A549 (cell line): ENCODE data around the gene ITPRIP. TPM values are rescaled to one million over a fixed set of nuclear protein-coding genes. Genes with fewer than 3 reads are reported as not detected.

Experiments
- ATAC-seq, 2 experiments: fragments of 200-7000 bp in 1 of 2; fragments of >200 bp in 1 of 2; cut with Nextera tagmentation in 1 of 2; cut with Tn5 transposase in 1 of 2; 3 replicates each; pipeline versions ENCODE4 v1.8.0 to v1.9.1; 2018 to 2020; ENCODE audit warnings: mild to moderate bottlenecking in 1 of 2, moderate library complexity in 1 of 2
- CTCF ChIA-PET: fragments of 300-600 bp; sonication (Branson Sonifier 250); formaldehyde crosslinking; extraction: SDS; loops from one replicate; lab custom pipeline; 2021; ENCODE audit warnings: antibody characterized with exemption, inconsistent platforms; lab: Yijun Ruan, JAX
- POLR2A ChIA-PET: fragments of 350-600 bp; formaldehyde crosslinking; extraction: SDS; loops from one replicate; lab custom pipeline; 2021; ENCODE audit warnings: antibody characterized with exemption, inconsistent platforms; lab: Yijun Ruan, JAX
- DNase-seq, 2 experiments: peaks; one replicate each; pipeline versions ENCODE4 v3.0.0 to v3.0.0-alpha.2; 2011 to 2016; ENCODE audit warnings: low read depth in 1 of 2, low spot score in 1 of 2
- FAIRE-seq: peaks from 2 replicates; lab custom pipeline; 2011; peaks lifted over from hg19 to GRCh38; lab: Jason Lieb, UNC
- H3K27ac ChIP-seq, 2 experiments: fragments of >200 bp; sonication (Bioruptor Twin); formaldehyde crosslinking; 3 replicates each; pipeline ENCODE4 v1.5.1; 2016 to 2017
- H3K4me1 ChIP-seq: fragments of >200 bp; sonication (Bioruptor Twin); formaldehyde crosslinking; 3 replicates; pipeline ENCODE4 v1.6.1; 2016
- H3K4me2 ChIP-seq: fragments of >200 bp; sonication (Bioruptor Twin); formaldehyde crosslinking; 3 replicates; pipeline ENCODE4 v1.6.1; 2016
- H3K4me3 ChIP-seq: fragments of >200 bp; sonication (Bioruptor Twin); formaldehyde crosslinking; 3 replicates; pipeline ENCODE4 v1.5.1; 2016
- H3K9me3 ChIP-seq: fragments of >200 bp; sonication (Bioruptor Twin); formaldehyde crosslinking; 3 replicates; pipeline ENCODE4 v1.6.1; 2016
- CBX2 ChIP-seq: fragments of 200-600 bp; sonication (generic); IDR thresholded peaks from 2 replicates; pipeline ENCODE4 v1.6.1; 2016; ENCODE audit warnings: low read depth, mild to moderate bottlenecking, borderline replicate concordance
- CEBPB ChIP-seq, 2 experiments: fragments of >200 bp in 1 of 2; sonication (Bioruptor Twin) in 1 of 2; formaldehyde crosslinking in 1 of 2; IDR thresholded peaks; 2 replicates each; pipeline ENCODE4 v1.6.1; 2012 to 2016
- CHD4 ChIP-seq: fragments of 200-600 bp; sonication (generic); IDR thresholded peaks from 2 replicates; pipeline ENCODE4 v1.6.1; 2016; ENCODE audit warnings: antibody characterized with exemption, mild to moderate bottlenecking, borderline replicate concordance
- EP300 ChIP-seq, 2 experiments: fragments of >200 bp; sonication (Bioruptor Twin); formaldehyde crosslinking; IDR thresholded peaks; 2 replicates in 1 of 2; 3 replicates in 1 of 2; pipeline ENCODE4 v1.6.1; 2016 to 2017
- ESRRA ChIP-seq: fragments of 150-350 bp; IDR thresholded peaks from 2 replicates; pipeline ENCODE4 v1.6.1; 2014; ENCODE audit warnings: mild to moderate bottlenecking, low read length, borderline replicate concordance
- FOSL2 ChIP-seq, 2 experiments: fragments of 450-650 bp in 1 of 2; fragments of >200 bp in 1 of 2; sonication (Bioruptor Twin) in 1 of 2; formaldehyde crosslinking; IDR thresholded peaks; 2 replicates each; pipeline versions ENCODE4 v1.5.0 to v1.6.1; 2016 to 2020; ENCODE audit warnings: mild to moderate bottlenecking in 1 of 2, moderate library complexity in 1 of 2
- HDAC2 ChIP-seq: fragments of 200-600 bp; sonication (generic); IDR thresholded peaks from 2 replicates; pipeline ENCODE4 v1.6.1; 2016
- HEYL ChIP-seq: fragments of 250-450 bp; sonication (Bioruptor Pico); IDR thresholded peaks from 2 replicates; pipeline ENCODE4 v1.8.0; 2021; ENCODE audit warnings: mild to moderate bottlenecking, moderate library complexity
- JUN ChIP-seq, 2 experiments: fragments of >200 bp; sonication (Bioruptor Twin); formaldehyde crosslinking; IDR thresholded peaks; 2 replicates in 1 of 2; 3 replicates in 1 of 2; pipeline ENCODE4 v1.6.1; 2016 to 2017
- KDM5A ChIP-seq: fragments of 200-600 bp; sonication (generic); IDR thresholded peaks from 2 replicates; pipeline ENCODE4 v1.6.1; 2016; ENCODE audit warnings: antibody characterized with exemption, mild to moderate bottlenecking
- MAFK ChIP-seq: fragments of 450-650 bp; IDR thresholded peaks from 2 replicates; pipeline ENCODE4 v1.6.1; 2014; ENCODE audit not compliant: partially characterized antibody
- MAZ ChIP-seq: fragments of 150-350 bp; IDR thresholded peaks from 2 replicates; pipeline ENCODE4 v1.6.1; 2014; ENCODE audit warnings: antibody characterized with exemption, low read depth, low read length, borderline replicate concordance
- MYC ChIP-seq: IDR thresholded peaks from 2 replicates; pipeline ENCODE4 v1.6.1; 2012; ENCODE audit warnings: mild to moderate bottlenecking, inconsistent platforms, low read length, improper control_type of control experiment, borderline replicate concordance
- NFE2L2 ChIP-seq: fragments of 150-350 bp; conservative IDR thresholded peaks from 2 replicates; pipeline ENCODE4 v1.6.1; 2014; ENCODE audit warnings: low read length
- PHF8 ChIP-seq: fragments of 200-600 bp; sonication (generic); IDR thresholded peaks from 2 replicates; pipeline ENCODE4 v1.6.1; 2016; ENCODE audit warnings: low read depth, mild to moderate bottlenecking, antibody characterized with exemption, moderate library complexity, borderline replicate concordance
- POLR2A ChIP-seq: IDR thresholded peaks from 2 replicates; pipeline ENCODE4 v1.6.1; 2012; ENCODE audit warnings: mild to moderate bottlenecking, low read length
- POLR2AphosphoS2 ChIP-seq: conservative IDR thresholded peaks from 2 replicates; pipeline ENCODE4 v1.6.1; 2012; ENCODE audit warnings: low read length, improper control_type of control experiment, inconsistent platforms
- RCOR1 ChIP-seq: fragments of 150-350 bp; IDR thresholded peaks from 2 replicates; pipeline ENCODE4 v1.6.1; 2014; ENCODE audit warnings: antibody characterized with exemption, low read length, low read depth
- RNF2 ChIP-seq: fragments of 200-600 bp; sonication (generic); IDR thresholded peaks from 2 replicates; pipeline ENCODE4 v1.6.1; 2016; ENCODE audit warnings: low read depth, mild to moderate bottlenecking, antibody characterized with exemption, moderate library complexity, borderline replicate concordance
- SMC3 ChIP-seq: fragments of >200 bp; sonication (Bioruptor Twin); formaldehyde crosslinking; IDR thresholded peaks from 3 replicates; pipeline ENCODE4 v1.6.1; 2018; ENCODE audit warnings: inconsistent platforms
- TFCP2L1 ChIP-seq: fragments of 250-450 bp; sonication (Bioruptor Pico); IDR thresholded peaks from 2 replicates; pipeline ENCODE4 v1.5.0; 2021; ENCODE audit warnings: mild to moderate bottlenecking
- TP53 ChIP-seq: fragments of 250-450 bp; sonication (Bioruptor Pico); IDR thresholded peaks from 2 replicates; pipeline ENCODE4 v1.5.0; 2021; ENCODE audit warnings: mild to moderate bottlenecking, moderate library complexity
- ZC3H11A ChIP-seq: fragments of 450-650 bp; IDR thresholded peaks from 2 replicates; pipeline ENCODE4 v1.6.1; 2014; ENCODE audit warnings: antibody characterized with exemption, mild to moderate bottlenecking
- ZFP36 ChIP-seq: fragments of 450-650 bp; IDR thresholded peaks from 2 replicates; pipeline ENCODE4 v1.6.1; 2014; ENCODE audit warnings: borderline replicate concordance; ENCODE audit not compliant: partially characterized antibody
- ZNF302 ChIP-seq: fragments of 250-450 bp; sonication (Bioruptor Pico); IDR thresholded peaks from 2 replicates; pipeline ENCODE4 v1.9.0; 2021; ENCODE audit warnings: inconsistent platforms, mild to moderate bottlenecking, moderate library complexity
- WGBS: methylation state at CpG from one replicate; pipeline ENCODE4 v1.1.6; 2017; ENCODE audit errors: missing lambda C conversion rate; 5-methylcytosine and 5-hydroxymethylcytosine counted together
- polyA plus RNA-seq, 4 experiments: library from polyadenylated mRNA; depleted of rRNA in 3 of 4; stranded (reverse); fragments of >200 nt; fragmentation: RNase III in 1 of 4; extraction: RNeasy Plus Mini Kit Qiagen cat#74134 plus additional on column Dnase treatment in 1 of 4; gene quantifications; 2 replicates in 3 of 4; 3 replicates in 1 of 4; pipeline ENCODE4 v1.2.3, GENCODE V29; 2011 to 2017
- TF ChIP-seq, protein P1 (sequence below): fragments of 250-450 bp; sonication (Bioruptor Pico); IDR thresholded peaks from 2 replicates; pipeline ENCODE4 v1.5.0; 2021; ENCODE audit warnings: mild to moderate bottlenecking, moderate library complexity, borderline replicate concordance
- TF ChIP-seq, protein P2 (sequence below): fragments of 250-450 bp; sonication (Bioruptor Pico); IDR thresholded peaks from 2 replicates; pipeline ENCODE4 v1.5.0; 2020; ENCODE audit warnings: low read depth, mild to moderate bottlenecking, moderate library complexity
- TF ChIP-seq, protein P3 (sequence below): IDR thresholded peaks from 2 replicates; pipeline ENCODE4 v1.6.1; 2012
- TF ChIP-seq, protein P4 (sequence below): fragments of 450-650 bp; IDR thresholded peaks from 2 replicates; pipeline ENCODE4 v1.6.1; 2014; ENCODE audit warnings: antibody characterized with exemption
- TF ChIP-seq, protein P5 (sequence below): IDR thresholded peaks from 2 replicates; pipeline ENCODE4 v1.6.1; 2012
- TF ChIP-seq, protein P6 (sequence below): fragments of >200 bp; sonication (Bioruptor Twin); formaldehyde crosslinking; IDR thresholded peaks from 2 replicates; pipeline ENCODE4 v1.6.1; 2016
- TF ChIP-seq, protein P7 (sequence below): IDR thresholded peaks from 2 replicates; pipeline ENCODE4 v1.6.1; 2012; ENCODE audit warnings: low read depth, borderline replicate concordance

Gene ITPRIP
- polyA plus RNA-seq, 2 of the 4 experiments (the other 2 are of a cell fraction): 14.8 to 21.0 TPM

DNA sequence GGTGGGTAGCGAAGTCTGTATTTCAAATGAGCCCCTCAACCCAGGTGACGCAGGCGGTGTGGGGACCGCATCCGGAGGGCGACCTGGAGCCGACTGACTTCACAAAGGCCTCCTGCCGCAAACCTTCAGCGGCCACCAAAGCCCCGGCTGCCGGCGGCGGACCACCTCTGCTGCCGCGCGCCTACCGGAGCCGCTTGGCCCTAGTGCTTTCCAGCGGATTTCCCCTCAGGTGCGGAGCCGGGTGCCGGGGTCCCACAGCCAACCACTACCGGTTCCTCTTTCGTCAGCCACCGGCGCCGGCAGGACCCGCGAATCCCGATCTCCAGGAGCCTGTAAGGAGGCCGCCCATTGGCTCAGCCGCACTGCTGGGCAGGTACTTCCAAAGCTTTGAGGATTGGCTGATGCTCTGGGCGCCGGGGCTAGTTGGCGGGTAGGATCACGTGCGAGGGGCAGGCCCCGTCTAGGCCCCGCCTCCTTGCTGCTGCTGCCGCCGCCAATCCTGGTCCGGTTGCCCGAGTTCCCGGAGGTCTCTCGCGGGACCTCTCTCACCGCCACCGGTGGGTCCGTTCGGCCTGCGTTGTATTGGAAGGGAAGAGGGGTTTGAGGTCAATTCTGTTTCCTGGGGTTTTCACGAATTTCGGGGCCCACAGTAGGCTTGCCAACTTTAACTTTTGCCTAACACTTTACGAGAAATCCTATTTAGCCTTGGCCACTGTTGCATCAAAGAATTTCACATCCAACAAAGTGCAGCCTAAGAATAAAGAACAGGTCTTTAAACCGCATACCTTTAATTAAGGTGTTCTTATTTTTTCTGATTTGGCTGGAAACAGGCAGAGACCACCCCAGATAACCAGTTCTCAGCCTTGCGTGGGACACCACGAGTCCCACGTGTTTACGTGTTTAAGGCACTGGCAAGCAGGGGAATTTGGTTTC, 69.3 kb downstream of the ITPRIP start, which contains the start of gene GSTO2:
GSTO2 (plus strand) TSS at position 472 of the 933 bp plus-strand sequence. CDS start 5,732 bp downstream, outside the sequence.
- ChIA-PET CTCF (interaction anchor here (0.6 to 11.8 kb wide), 7 partner anchors 21 to 557 kb away, joined by 3 to 260 read pairs (median 3); partner anchors contain the start of genes CFAP58 and ITPRIP), POLR2A (interaction anchor here (0.6 to 3.2 kb wide), 14 partner anchors 9 to 220 kb away, joined by 3 to 27 read pairs (median 4); partner anchors contain the start of genes CFAP58, GSTO1, ITPRIP and SFR1)
- Histone ChIP-seq H3K4me1 (peaks cover 13% of the 10 kb centered on the region; the same call in 2 of the 3 replicates), H3K27ac (peak within 1 kb of the TSS; percentile 83 to 91), H3K4me2 (peak within 1 kb of the TSS; percentile 91), H3K4me3 (peak within 1 kb of the TSS; percentile 68), H3K9me3 (no peaks in the 10 kb centered on the region)
- DNase-seq (peak; percentile 99 to 100), FAIRE-seq (peak; percentile 39), ATAC-seq (peak; percentile 99 to 100)
- 10% methylated on average over 33 of the region's 59 CpGs for WGBS
- TF ChIP-seq MAZ (no peak), JUN (IDR thresholded peaks at IDR 0.05) (peak; percentile 51 to 74; a peak in 3 of 5 replicates), ZC3H11A (no peak), MYC (no peak), CEBPB (IDR thresholded peaks at IDR 0.05) (no peak), KDM5A (peak; percentile 61; the same call in 1 of the 2 replicates), POLR2A (peak; percentile 83), CHD4 (no peak), RNF2 (peak; percentile 56; the same call in 1 of the 2 replicates), ZFP36 (no peak), TFCP2L1 (CRISPR knock-in tag) (no peak), RCOR1 (no peak), ESRRA (no peak), EP300 (IDR thresholded peaks at IDR 0.05) (no peak), SMC3 (no peak), NFE2L2 (no peak; the same call in 1 of the 2 replicates), TP53 (CRISPR knock-in tag) (peak; percentile 84), MAFK (no peak), HDAC2 (no peak), FOSL2 (IDR thresholded peaks at IDR 0.05) (no peak), FOSL2 (CRISPR knock-in tag; IDR thresholded peaks at IDR 0.05) (no peak), CBX2 (no peak), ZNF302 (CRISPR knock-in tag) (no peak), POLR2AphosphoS2 (0 out of 2 replicates have a peak, but pooled peaks have one; percentile 81), HEYL (no peak), PHF8 (peak; percentile 95)
- TF ChIP-seq, protein P1, sequence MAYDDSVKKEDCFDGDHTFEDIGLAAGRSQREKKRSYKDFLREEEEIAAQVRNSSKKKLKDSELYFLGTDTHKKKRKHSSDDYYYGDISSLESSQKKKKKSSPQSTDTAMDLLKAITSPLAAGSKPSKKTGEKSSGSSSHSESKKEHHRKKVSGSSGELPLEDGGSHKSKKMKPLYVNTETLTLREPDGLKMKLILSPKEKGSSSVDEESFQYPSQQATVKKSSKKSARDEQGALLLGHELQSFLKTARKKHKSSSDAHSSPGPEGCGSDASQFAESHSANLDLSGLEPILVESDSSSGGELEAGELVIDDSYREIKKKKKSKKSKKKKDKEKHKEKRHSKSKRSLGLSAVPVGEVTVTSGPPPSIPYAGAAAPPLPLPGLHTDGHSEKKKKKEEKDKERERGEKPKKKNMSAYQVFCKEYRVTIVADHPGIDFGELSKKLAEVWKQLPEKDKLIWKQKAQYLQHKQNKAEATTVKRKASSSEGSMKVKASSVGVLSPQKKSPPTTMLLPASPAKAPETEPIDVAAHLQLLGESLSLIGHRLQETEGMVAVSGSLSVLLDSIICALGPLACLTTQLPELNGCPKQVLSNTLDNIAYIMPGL: peak; percentile 58; the same call in 1 of the 2 replicates
- TF ChIP-seq, protein P2, sequence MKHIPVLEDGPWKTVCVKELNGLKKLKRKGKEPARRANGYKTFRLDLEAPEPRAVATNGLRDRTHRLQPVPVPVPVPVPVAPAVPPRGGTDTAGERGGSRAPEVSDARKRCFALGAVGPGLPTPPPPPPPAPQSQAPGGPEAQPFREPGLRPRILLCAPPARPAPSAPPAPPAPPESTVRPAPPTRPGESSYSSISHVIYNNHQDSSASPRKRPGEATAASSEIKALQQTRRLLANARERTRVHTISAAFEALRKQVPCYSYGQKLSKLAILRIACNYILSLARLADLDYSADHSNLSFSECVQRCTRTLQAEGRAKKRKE: 0 out of 2 replicates have a peak, but pooled peaks have one; percentile 45
- TF ChIP-seq, protein P3, sequence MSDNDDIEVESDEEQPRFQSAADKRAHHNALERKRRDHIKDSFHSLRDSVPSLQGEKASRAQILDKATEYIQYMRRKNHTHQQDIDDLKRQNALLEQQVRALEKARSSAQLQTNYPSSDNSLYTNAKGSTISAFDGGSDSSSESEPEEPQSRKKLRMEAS: peak; percentile 56; the same call in 1 of the 2 replicates
- TF ChIP-seq, protein P4, sequence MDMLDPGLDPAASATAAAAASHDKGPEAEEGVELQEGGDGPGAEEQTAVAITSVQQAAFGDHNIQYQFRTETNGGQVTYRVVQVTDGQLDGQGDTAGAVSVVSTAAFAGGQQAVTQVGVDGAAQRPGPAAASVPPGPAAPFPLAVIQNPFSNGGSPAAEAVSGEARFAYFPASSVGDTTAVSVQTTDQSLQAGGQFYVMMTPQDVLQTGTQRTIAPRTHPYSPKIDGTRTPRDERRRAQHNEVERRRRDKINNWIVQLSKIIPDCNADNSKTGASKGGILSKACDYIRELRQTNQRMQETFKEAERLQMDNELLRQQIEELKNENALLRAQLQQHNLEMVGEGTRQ: peak; percentile 92
- TF ChIP-seq, protein P5, sequence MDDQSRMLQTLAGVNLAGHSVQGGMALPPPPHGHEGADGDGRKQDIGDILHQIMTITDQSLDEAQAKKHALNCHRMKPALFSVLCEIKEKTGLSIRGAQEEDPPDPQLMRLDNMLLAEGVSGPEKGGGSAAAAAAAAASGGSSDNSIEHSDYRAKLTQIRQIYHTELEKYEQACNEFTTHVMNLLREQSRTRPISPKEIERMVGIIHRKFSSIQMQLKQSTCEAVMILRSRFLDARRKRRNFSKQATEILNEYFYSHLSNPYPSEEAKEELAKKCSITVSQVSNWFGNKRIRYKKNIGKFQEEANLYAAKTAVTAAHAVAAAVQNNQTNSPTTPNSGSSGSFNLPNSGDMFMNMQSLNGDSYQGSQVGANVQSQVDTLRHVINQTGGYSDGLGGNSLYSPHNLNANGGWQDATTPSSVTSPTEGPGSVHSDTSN: no peak
- TF ChIP-seq, protein P6, sequence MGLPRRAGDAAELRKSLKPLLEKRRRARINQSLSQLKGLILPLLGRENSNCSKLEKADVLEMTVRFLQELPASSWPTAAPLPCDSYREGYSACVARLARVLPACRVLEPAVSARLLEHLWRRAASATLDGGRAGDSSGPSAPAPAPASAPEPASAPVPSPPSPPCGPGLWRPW: no peak
- TF ChIP-seq, protein P7, sequence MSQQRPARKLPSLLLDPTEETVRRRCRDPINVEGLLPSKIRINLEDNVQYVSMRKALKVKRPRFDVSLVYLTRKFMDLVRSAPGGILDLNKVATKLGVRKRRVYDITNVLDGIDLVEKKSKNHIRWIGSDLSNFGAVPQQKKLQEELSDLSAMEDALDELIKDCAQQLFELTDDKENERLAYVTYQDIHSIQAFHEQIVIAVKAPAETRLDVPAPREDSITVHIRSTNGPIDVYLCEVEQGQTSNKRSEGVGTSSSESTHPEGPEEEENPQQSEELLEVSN: no peak
